ENCODE results near the gene ATG9B. TPM values are rescaled to one million over a fixed set of nuclear protein-coding genes. Genes with fewer than 3 reads are reported as not detected.
A peak's percentile ranks its signal among the peaks of the same experiment; 100 is the strongest.

The ATG9B gene
- total RNA-seq, 4 donors from 2014 or later, result 27.0 to 195 (median 122) TPM

GRCh38 chr7:151019130-151019447, 5.2 kb downstream of the ATG9B start:
- H3K27me3 ChIP-seq, result peaks cover 52% of the 10 kb centered on the region
- no peaks in the 10 kb centered on the region for H3K9me3 ChIP-seq
- H3K27ac ChIP-seq, result no peak overlapping the region

GRCh38 chr7:151018421-151019129, 5.7 kb downstream of the ATG9B start:
- H3K4me1 ChIP-seq, result peaks cover 35% of the 10 kb centered on the region
- H3K9me3 ChIP-seq, result no peaks in the 10 kb centered on the region
- no peak for DNase-seq (ENCODE audit: low spot score in 2 of 2)
- TF ChIP-seq CTCF (IDR thresholded peaks at IDR 0.05) (no peak), EP300 (IDR thresholded peaks at IDR 0.05) (no peak), POLR2AphosphoS5 (IDR thresholded peaks at IDR 0.05) (no peak), POLR2A (IDR thresholded peaks at IDR 0.05) (no peak)
- H3K27ac ChIP-seq, result no peak overlapping the region
- WGBS, result 5% methylated on average over 27 of the region's 82 CpGs
- peak overlapping the region; percentile 43 for H3K4me3 ChIP-seq
- H3K36me3 ChIP-seq, result no peaks in the 10 kb centered on the region
- H3K27me3 ChIP-seq, result peaks cover 55% of the 10 kb centered on the region

More at GRCh38 chr7:151019130-151019447, 5.2 kb downstream of the ATG9B start:
- no peaks in the 10 kb centered on the region for H3K36me3 ChIP-seq
- no peak for TF ChIP-seq CTCF (IDR thresholded peaks at IDR 0.05)
- no peak for TF ChIP-seq EP300 (IDR thresholded peaks at IDR 0.05)
- WGBS, result 42% methylated on average over 12 of the region's 20 CpGs
- H3K4me1 ChIP-seq, result peaks cover 29% of the 10 kb centered on the region
- no peak for DNase-seq (ENCODE audit: low spot score in 2 of 2)
- H3K4me3 ChIP-seq, result peak overlapping the region; percentile 43

- Histone ChIP-seq H3K4me1 (peaks cover 40% of the 10 kb centered on the region), H3K27me3 (peaks cover 61% of the 10 kb centered on the region), H3K9me3 (no peaks in the 10 kb centered on the region), H3K4me3 (peak overlapping the region; percentile 43), H3K36me3 (no peaks in the 10 kb centered on the region), H3K27ac (no peak overlapping the region)
- WGBS, result 5% methylated on average over 14 of the region's 34 CpGs
- peak in 1 of 2 donors; percentile 82 for DNase-seq (ENCODE audit: low spot score in 2 of 2)
- no peak for TF ChIP-seq POLR2AphosphoS5 (IDR thresholded peaks at IDR 0.05)
- TF ChIP-seq EP300 (IDR thresholded peaks at IDR 0.05), result no peak
- peak; percentile 70 to 98 for TF ChIP-seq CTCF (IDR thresholded peaks at IDR 0.05)
Measured at GRCh38 chr7:151017953-151018420, 6.3 kb downstream of the ATG9B start.

- Histone ChIP-seq H3K4me1 (peaks cover 42% of the 10 kb centered on the region), H3K27me3 (peaks cover 66% of the 10 kb centered on the region), H3K4me3 (no peak overlapping the region), H3K27ac (no peak overlapping the region), H3K9me3 (no peaks in the 10 kb centered on the region), H3K36me3 (no peaks in the 10 kb centered on the region)
- 45% methylated on average over 10 of the region's 13 CpGs for WGBS
- no peak for DNase-seq (ENCODE audit: low spot score in 2 of 2)
- no peak for TF ChIP-seq EP300 (IDR thresholded peaks at IDR 0.05)
- TF ChIP-seq CTCF (IDR thresholded peaks at IDR 0.05), result no peak
- TF ChIP-seq POLR2AphosphoS5 (IDR thresholded peaks at IDR 0.05), result no peak
- TF ChIP-seq POLR2A (IDR thresholded peaks at IDR 0.05), result no peak
Measured at GRCh38 chr7:151017370-151017952, 6.8 kb downstream of the ATG9B start.

GRCh38 chr7:151016942-151017341, 7.4 kb downstream of the ATG9B start:
- Histone ChIP-seq H3K27me3 (peaks cover 69% of the 10 kb centered on the region), H3K27ac (no peak overlapping the region), H3K4me3 (no peak overlapping the region), H3K4me1 (peaks cover 42% of the 10 kb centered on the region), H3K36me3 (no peaks in the 10 kb centered on the region), H3K9me3 (no peaks in the 10 kb centered on the region)
- DNase-seq (ENCODE audit: low spot score in 2 of 2), result no peak
- no peak for TF ChIP-seq POLR2A (IDR thresholded peaks at IDR 0.05)
- TF ChIP-seq CTCF (IDR thresholded peaks at IDR 0.05), result no peak
- no peak for TF ChIP-seq EP300 (IDR thresholded peaks at IDR 0.05)
- TF ChIP-seq POLR2AphosphoS5 (IDR thresholded peaks at IDR 0.05), result no peak
- WGBS, result 80% methylated on average over 12 of the region's 15 CpGs

Measured in suprapubic skin (tissue), 4 donors.